Spleen (tissue), 7 donors: Measurements from ENCODE around the gene UBXN11.

ENCODE experiments used
- POLR2AphosphoS5 ChIP-seq, 3 donors: sonication (generic); formaldehyde crosslinking; IDR thresholded peaks; one replicate each; pipeline ENCODE4 v1.5.1; 2017; ENCODE audit warnings: antibody characterized with exemption in 3 of 3
- TF ChIP-seq, protein P1 (sequence below), 11 experiments: fragments of 200-600 bp in 7 of 11; fragments of 450-650 bp in 4 of 11; sonication (generic) in 4 of 11; IDR thresholded peaks in 8 of 11; conservative IDR thresholded peaks in 3 of 11; 1 replicate in 7 of 11; 2 replicates in 4 of 11; pipeline versions ENCODE4 v1.4.0 to v1.8.0; 2016 to 2021; ENCODE audit warnings: antibody characterized with exemption in 11 of 11, inconsistent platforms in 4 of 11, mild to moderate bottlenecking in 1 of 11
- donor health status: DM: no; HTN: no; CAD: no; lungs with moderate emphysema.
- donor health status: DM: no; HTN: no; CAD: no.
- donor health status: DM: no; HTN: no; CAD: no.

DNA sequence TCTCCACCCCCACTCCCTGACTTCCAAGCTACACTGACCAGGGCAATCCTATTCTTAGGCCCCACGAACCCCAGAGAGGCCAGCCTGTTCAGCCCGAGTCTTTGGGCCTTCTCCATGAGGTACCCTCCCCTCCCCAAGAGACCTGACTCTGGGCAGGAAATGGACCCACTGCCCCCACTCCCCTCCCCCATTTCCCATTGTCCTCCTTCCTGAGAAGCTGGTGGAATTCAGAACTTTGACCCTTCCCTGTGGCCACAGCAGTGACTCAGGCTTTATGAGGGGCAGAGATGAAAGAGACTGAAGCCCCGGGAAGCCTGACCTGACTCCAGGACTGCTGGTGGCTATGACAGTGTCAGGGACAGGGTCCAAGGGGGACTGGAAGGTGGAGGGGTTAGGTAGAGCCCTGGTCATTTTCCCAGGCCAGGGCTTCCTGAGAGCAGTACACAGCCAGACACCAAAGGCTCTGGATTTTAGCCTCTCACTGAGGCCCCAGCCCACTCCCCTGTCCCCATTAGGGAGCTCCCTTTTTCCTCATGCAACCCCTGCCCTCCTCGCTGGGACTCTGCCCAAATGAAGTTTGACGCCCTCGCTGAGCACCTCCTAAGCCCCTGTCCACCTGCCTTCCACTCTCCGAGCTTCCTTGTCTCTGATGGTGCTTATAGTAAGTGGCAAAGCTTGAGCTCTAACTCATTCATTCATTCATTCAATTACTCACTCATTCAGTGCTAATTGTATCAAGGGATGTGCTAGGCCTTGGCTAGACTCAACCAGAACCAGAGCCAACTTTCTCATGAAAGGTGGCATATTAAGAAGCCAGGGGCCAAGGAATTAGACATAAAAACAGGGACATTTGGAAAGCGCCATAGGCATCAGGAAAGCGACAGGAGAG lies 44.5 kb upstream of the UBXN11 start:
- TF ChIP-seq, protein P1, sequence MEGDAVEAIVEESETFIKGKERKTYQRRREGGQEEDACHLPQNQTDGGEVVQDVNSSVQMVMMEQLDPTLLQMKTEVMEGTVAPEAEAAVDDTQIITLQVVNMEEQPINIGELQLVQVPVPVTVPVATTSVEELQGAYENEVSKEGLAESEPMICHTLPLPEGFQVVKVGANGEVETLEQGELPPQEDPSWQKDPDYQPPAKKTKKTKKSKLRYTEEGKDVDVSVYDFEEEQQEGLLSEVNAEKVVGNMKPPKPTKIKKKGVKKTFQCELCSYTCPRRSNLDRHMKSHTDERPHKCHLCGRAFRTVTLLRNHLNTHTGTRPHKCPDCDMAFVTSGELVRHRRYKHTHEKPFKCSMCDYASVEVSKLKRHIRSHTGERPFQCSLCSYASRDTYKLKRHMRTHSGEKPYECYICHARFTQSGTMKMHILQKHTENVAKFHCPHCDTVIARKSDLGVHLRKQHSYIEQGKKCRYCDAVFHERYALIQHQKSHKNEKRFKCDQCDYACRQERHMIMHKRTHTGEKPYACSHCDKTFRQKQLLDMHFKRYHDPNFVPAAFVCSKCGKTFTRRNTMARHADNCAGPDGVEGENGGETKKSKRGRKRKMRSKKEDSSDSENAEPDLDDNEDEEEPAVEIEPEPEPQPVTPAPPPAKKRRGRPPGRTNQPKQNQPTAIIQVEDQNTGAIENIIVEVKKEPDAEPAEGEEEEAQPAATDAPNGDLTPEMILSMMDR (IDR thresholded peaks at IDR 0.05 in 8 of 11, conservative IDR thresholded peaks at IDR 0.05 in 3 of 11): no peak
- TF ChIP-seq POLR2AphosphoS5 (IDR thresholded peaks at IDR 0.05): no peak
